ENCODE data around the gene MINDY1.

MINDY1 gene

GRCh38 chr1:151011154-151011850 is 4.6 kb upstream of the MINDY1 start:
- DNase-seq = no peak

DNA sequence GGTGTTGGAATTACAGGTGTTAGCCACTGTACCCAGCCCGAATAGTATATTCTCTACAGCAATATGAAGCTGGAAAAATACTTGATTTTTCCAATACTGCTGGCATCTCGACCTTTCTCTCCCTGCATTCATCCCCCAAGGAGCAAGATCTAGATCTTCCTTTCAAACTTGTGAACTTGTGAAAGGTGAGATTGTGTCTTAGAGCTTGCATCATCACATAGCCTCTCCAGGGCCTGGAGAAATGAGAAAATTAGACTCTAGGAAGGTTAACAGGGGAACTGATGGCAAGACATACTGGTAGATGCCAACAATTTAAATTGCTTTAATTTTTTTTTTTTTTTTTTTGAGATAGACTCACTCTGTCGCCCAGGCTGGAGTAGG is 3.6 kb upstream of the MINDY1 start:
- DNase-seq = no peak

- DNase-seq = no peak
Measured at GRCh38 chr1:151009674-151010345, 3.1 kb upstream of the MINDY1 start.

- no peak for DNase-seq
Measured at GRCh38 chr1:151009206-151009587, 2.5 kb upstream of the MINDY1 start.

DNA sequence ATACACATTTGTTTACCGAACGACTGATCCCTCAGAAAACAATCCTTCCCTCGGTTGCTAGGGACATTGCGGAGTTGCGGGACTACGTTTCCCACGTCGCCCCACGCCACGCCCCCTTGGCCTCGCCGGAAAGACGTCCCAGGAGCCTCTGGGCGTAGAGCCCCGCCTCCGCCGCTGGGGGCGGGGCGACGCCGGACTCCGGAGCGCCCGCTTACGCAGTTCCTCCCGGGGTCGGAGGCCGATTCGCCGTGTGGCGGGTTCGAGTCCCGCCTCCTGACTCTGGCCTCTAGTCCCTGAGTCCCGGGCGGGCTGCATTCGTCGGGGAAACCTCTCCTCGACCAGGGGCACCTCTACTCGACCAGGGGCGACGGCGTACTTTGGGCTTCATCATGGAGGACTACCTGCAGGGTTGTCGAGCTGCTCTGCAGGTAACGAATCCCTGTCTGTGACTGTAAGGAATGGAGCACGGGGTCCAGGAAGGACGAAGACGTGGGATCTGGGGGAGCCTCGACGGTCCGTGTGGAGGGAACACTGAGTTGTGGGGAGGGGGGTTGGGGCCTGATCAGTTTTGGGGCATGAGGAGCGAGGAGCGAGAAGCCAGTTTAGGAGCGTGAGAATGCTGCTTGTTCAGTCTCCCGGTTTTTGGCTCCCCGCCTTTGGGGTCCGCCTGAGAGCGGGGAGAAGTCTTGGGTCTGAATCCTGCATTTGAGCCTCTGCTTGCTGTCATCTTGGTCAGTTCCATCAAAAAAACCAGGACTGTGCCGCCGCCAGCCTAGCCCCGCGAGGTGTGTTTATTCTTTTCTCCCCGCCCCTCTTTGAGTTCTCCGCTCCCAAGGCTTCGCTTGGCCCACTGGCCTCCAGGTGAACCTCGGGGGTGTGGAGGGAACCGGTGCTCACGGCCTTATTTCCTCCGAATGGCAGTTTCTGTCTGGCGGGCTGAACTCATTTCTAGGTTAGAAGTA is 1.8 kb upstream of the MINDY1 start, which contains the start of gene PRUNE1:
Gene PRUNE1 (plus strand): TSS at position 206 of the 962 bp plus-strand sequence. CDS start 184 bp downstream, at position 390.
- DNase-seq = peak; percentile 78 to 91

- DNase-seq = no peak
Measured at GRCh38 chr1:151007853-151008243, 1.1 kb upstream of the MINDY1 start.

- no peak for DNase-seq
Measured at GRCh38 chr1:151005729-151006319, 878 bp downstream of the MINDY1 start.

- DNase-seq = no peak
Measured at GRCh38 chr1:151003180-151003579, 3.5 kb downstream of the MINDY1 start.

DNA sequence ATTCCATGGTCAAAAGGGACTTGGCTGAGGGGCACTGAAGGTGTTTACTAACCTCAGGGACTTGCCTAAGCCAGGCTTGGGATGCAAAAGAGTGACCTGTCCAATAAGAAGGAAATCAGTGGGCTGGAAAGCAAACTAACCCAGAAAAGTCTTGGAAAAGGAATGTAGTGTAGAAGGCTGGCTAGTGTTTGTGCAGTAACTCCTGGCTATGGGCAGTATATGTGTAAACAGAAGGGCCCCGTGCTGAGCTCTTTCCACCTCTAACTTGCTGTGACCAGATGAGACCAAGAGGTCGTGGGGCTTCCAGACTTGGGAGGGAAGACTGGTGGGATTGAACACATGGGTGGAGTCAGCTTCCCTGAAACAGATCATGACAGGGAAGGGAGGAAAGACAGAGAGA is 4.1 kb downstream of the MINDY1 start:
- DNase-seq = no peak

- DNase-seq = no peak
Measured at GRCh38 chr1:151002051-151002450, 4.7 kb downstream of the MINDY1 start.

DNA sequence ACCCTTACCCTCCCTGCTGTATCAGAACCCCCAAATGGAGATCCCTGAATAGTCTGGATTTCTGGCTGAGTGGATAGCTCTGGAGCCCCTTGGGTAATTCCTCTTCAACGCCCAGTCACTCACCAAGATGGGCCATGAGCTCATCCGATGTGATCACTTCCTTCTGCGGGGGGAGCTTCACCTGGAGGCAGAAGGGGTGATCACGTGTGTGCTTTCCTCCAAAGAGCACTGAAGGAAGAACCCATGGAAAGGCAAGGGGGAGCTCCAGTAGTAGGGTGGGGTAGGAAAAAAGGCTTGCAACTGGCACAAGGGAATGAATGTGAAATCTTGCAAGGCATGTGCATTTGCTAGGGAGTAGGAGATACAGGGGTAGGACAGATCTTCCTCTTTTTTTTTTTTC is 5.1 kb downstream of the MINDY1 start:
- no peak for DNase-seq

DNA sequence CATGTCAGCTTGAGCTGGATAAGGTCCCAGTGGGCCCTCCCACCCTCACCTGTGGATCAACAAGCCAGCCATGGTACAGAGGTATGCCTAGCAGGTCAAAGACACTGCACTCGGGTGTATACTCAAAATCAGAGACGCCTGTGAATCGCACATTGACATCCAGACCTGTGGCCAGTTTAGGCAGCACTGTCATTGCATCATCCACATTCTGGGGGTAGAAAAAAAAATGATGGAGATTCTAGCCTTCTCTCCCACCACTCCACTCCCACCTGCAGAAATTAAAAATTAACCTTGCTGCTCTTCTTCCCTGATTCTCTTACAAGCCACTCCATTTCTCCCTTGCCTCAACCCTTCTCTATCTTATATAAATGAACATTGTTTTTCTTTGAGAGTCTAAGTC is 6.3 kb downstream of the MINDY1 start:
- DNase-seq = no peak

DNA sequence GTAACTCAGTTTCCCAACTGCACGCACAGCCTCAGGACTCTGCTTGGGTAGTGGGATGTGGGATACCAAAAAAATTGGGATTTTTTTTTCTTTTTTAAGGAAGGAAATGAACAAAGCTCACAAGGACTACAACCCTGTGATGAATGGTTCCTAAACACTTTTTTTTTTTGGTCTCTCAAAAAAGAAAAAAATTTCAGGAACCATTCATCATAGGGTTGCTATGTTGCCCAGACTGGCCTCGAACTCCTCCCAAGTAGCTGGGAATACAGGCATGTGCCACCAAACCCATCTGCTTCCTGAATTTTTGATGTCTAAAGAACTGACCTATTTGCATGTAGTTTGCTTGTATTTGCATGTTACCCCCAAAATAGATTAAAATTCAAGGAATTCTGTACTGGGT is 6.8 kb downstream of the MINDY1 start:
- no peak for DNase-seq

GRCh38 chr1:150999051-150999674 is 7.5 kb downstream of the MINDY1 start:
- no peak for DNase-seq

GRCh38 chr1:150997949-150998348 is 8.8 kb downstream of the MINDY1 start:
- no peak for DNase-seq

- DNase-seq = no peak
Measured at GRCh38 chr1:150997126-150997872, 9.4 kb downstream of the MINDY1 start.

DNA sequence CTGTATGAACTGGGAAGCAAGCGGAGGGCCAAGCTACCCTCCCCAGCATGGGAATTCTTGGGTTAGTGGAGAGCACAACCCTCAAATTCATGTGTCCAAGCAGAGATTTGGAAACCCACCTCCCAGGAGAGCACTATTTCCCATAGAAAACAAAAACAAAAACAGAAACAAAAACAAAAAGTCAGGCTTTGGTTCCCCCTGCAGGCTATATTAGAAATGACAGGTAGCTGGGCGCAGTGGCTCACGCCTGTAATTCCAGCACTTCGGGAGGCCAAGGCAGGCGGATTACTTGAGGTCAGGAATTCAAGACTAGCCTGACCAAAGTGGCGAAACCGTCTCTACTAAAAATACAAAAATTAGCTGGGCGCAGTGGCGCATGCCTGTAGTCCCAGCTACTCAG is 10.8 kb downstream of the MINDY1 start:
- DNase-seq = no peak

- DNase-seq = no peak
Measured at GRCh38 chr1:150995460-150995859, 11.2 kb downstream of the MINDY1 start.

DNA sequence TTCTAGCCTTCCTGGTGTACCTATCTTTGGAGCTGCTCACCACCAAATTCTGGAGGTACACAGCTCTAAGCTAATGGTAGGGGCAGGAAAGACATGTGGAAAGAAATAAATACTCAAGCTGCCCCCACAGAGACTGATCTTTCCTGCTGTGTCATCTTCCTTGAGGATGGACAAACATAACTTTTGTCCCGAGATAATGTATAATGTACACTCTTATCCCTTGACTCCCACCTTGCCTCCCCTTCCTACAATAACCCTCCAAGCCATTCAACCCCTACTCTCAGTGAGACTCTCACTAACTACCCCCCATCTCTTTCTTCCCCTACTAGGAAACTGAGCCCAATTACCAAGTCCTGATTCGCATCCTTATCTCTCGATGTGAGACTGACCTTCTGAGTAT is 12.5 kb downstream of the MINDY1 start:
- DNase-seq = no peak

- DNase-seq = no peak
Measured at GRCh38 chr1:150992626-150993025, 14.1 kb downstream of the MINDY1 start.

DNA sequence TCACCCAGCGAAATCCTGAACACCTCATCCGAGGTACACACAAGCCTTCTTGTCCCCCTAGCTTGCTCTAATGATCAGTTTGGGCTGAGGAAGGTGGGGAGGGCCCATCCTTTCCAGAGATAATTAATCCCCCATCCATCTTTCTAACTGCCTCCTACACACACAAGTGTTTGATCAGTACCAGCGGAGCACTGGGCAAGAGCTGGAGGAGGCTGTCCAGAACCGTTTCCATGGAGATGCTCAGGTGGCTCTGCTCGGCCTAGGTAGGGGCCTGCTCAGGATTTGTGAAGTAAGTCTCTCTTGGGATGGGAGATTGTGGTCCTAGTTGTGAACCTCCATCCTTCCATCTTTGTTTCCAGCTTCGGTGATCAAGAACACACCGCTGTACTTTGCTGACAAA is 18.8 kb downstream of the MINDY1 start:
- no peak for DNase-seq
